ENCODE data around the gene PIGP.
"Not testable (repeated sequence)": the region's sequence is repeated elsewhere in the genome, so short reads cannot be mapped to it uniquely, and the experiment has no call there.

PIGP gene

DNA sequence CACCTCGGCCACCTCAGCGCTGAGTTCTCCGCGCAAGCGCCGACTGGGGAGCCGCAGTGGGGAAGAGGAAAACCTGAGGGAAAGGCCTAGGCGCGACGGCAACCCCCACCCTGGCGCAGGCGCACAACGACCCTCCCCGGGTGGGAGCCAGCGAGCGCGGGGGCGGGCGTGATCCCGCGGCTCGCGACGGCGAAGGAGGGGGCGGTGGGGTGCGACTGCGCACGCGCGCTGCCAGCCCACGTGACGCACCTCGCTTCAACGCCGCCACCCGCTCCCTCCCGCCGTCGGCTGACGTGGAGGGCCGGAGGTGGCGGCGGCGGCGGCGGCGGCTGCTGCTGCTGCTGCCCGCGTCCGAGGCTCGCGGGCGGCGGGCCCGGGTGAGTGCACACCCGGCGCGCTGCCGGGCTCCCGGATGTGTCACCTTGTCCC lies at the start of gene PIGP, which contains the start of gene TTC3:
Gene PIGP (minus strand): TSS at position 84 of the 429 bp plus-strand sequence. CDS start 556 bp downstream, outside the sequence.
Gene TTC3 (plus strand): TSS at position 267 of the 429 bp plus-strand sequence. CDS start 14,004 bp downstream, outside the sequence.
- DNase-seq (ENCODE audit: low read depth) = peak; percentile 97

DNA sequence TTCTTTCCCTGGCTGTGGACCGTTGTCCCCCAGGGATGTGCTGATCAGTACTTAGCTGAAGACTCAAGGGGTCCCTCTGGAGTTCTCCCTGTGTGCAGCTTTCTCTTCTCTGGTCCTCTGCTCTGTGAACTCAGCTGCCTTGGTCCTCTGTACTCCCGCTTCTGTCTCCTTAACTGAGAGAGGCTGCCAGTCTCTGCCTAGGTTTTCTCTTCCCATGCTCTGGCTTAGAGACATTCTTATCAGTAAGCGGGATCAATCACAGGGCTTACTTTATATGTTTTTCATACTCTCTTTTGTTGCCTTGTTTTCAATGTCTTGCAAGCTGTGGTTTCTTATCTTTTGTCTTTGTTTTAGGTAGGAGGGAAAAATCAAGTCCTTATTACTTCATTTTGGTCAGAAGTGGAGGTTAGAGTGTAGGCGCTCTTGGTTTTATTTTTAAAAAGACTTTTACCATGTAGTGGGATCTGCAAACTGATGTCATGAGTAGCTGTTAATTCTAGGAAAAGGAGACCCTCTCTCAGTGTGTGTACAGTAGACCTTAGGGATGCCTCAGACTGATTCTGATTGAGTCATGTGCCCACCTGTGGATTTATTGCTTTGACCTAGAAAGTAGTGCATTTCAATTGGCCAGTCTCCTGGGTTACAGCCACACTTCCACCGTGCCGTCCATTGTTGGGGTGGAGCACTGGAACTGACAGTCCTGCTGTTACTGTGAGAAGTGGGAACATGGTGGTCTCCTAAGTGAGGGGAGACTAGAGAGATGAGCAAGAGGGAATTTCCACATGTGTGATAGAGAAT lies 46.7 kb upstream of the PIGP start:
- no peak for DNase-seq (ENCODE audit: low read depth)

DNA sequence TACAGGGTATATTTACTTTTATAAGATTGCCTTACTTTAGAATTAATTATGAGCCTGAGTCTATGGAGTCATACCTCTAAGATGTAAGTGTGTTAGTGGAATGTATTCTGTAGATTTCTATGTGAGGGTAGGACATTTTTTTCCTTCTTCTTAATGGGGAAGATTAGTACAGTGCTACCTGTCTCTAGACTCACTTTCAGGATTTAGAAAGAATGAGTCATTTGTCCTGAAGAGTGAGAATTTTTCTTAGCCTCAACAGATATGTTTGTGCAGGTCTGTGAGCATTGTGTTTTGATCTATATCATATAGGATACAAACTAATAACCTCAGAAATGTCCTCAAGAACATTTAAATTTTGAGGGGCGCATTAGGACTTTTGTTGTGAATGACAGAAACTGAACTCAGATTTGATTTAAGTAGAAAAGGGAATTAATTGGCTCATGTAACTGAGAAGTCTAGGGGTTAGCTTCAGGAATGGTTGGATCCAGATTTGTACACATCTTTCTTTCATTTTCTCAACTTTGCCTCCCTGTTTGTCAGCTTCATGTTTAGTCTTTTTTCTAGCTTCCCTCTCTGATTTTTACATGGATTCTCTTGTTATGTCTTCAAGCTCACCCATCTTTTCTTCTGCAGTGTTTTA lies 45.4 kb upstream of the PIGP start:
- DNase-seq (ENCODE audit: low read depth) = no peak

DNA sequence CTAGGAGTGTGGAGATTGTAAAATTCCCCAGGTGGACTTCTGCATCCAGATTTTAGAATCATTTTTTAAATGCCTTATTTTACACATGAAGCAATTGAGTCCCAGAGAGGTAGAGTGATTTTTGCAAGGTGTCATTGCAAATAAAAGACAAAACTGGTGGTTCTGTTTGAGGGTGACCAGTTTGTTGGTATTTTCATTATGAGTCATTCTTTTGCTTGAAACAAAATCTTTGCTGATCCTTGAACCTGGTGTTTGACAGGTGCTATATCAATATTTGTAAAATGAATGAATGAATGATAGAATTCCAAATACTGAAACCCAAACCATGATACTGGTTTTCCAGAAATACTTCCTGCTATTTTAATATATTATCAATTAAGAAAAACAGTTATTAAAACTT lies 44.3 kb upstream of the PIGP start:
- no peak for DNase-seq (ENCODE audit: low read depth)

DNA sequence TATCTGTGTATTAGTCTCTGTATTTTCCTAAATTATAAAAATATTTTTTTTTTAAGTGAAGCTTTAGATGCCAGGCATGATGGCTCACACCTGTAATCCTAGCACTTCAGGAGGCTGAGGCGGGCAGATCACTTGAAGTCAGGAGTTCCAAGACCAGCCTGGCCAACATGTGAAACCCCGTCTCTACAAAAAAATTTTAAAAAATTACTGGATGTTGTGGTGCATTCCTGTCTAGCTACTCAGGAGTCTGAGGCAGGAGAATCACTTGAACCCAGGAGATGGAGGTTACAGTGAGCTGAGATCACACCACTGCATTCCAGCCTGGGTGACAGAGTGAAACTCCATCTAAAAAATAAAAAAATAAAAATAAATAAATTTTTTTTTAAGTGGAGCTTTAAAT lies 43.6 kb upstream of the PIGP start:
- DNase-seq (ENCODE audit: low read depth) = not testable (repeated sequence)

DNA sequence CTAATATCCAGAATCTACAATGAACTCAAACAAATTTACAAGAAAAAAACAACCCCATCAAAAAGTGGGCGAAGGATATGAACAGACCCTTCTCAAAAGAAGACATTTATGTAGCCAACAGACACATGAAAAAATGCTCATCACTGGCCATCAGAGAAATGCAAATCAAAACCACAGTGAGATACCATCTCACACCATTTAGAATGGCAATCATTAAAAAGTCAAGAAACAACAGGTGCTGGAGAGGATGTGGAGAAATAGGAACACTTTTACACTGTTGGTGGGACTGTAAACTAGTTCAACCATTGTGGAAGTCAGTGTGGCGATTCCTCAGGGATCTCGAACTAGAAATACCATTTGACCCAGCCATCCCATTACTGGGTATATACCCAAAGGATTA lies 41.4 kb upstream of the PIGP start:
- DNase-seq (ENCODE audit: low read depth) = not testable (repeated sequence)

DNA sequence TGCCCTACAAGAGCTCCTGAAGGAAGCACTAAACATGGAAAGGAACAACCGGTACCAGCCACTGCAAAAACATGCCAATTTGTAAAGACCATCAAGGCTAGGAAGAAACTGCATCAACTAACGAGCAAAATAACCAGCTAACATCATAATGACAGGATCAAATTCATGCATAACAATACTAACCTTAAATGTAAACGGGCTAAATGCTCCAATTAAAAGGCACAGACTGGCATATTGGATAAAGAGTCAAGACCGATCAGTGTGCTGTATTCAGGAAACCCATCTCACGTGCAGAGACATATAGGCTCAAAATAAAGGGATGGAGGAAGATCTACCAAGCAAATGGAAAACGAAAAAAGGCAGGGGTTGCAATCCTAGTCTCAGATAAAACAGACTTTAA lies 38.2 kb upstream of the PIGP start:
- not testable (repeated sequence) for DNase-seq (ENCODE audit: low read depth)

DNA sequence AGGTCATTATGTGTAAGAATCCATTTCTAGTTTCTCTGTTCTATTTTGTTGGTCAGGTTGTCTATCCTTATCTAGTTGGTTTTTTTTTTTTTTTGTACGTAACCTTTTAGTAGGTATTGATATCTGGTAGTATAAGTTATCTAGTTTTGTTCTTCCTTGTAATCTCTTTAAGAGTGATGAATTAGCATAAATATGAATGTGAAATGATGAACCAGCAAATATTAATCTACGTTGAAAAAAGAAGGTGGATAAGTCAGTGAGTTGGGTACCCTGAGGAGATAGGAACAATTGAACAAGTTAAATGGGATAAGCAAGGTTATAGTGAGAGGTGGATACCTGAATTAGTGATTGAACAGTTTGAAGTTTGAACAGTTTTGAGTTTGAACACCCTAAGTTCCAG lies 34.1 kb upstream of the PIGP start:
- DNase-seq (ENCODE audit: low read depth) = no peak

DNA sequence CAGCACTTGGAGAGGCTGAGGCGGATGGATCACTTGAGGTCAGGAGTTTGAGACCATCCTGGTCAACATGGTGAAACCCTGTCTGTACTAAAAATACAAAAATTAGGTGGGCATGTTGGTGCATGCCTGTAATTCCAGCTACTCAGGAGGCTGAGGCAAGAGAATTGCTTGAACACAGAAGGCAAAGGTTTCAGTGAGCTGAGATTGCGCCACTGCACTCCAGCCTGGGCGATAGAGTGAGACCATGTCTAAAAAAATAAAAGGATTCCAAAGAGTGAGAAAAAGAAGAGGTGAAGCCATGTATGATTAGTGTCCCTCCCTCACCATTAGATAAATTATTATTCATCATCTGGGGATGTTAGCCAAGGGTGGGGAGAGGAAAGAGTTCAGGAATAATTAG lies 29.9 kb upstream of the PIGP start:
- DNase-seq (ENCODE audit: low read depth) = not testable (repeated sequence)

DNA sequence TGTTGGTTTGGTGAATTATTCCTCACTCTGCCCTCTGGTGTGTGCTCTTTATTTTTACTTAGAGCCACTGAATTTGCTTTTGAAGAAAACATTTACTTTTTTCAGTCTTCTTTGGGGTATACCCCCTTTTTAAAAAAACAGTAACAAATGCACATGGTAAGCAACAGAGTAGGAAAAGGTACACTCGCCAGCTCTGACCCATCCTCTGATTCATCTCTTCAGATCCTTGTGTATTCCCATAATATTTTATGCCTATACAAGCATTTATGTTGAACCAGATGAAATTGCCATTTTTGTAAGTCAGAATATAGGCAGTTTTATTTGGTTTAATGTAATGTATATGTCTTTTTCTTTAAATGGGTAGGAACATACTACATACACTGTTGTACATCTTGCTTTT lies 28.5 kb upstream of the PIGP start:
- no peak for DNase-seq (ENCODE audit: low read depth)

DNA sequence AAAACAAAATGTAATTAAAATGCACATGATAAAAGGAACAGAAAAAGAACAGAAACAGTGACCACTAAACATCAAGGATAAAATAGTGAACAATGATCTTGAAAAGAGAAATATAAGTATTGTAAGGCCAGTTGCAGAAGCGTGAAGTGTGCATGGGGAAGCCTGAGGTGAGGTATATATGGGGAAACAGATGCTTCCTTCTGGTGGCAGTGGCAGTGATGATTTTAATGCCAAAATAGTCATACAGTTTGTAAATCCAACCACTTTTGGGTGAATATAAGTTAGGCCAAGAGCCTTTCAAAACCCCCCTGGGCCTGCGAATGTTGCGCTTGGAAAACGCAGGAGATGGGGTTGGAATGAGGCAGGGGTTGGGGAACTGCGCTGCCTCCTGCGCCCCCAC lies 27.4 kb upstream of the PIGP start:
- no peak for DNase-seq (ENCODE audit: low read depth)

DNA sequence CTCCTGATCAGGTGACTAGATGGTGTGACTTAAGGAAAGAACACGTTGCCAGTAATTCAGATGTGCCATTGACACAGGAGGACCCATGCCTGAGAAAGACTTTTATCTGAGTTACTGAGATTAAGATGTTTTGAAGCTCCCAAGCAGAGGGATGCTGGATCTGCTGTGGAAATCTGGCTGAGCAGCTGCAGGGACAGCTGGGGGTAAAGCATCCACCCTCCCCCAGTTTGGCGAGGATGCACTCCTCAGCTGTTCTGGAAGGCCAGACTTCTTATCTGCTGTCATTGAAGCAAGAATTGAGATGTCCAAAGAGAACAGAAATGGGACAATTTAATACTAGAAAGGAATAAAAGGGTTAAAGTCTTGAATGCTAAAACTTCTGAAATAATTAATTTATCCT lies 25.9 kb upstream of the PIGP start:
- no peak for DNase-seq (ENCODE audit: low read depth)

DNA sequence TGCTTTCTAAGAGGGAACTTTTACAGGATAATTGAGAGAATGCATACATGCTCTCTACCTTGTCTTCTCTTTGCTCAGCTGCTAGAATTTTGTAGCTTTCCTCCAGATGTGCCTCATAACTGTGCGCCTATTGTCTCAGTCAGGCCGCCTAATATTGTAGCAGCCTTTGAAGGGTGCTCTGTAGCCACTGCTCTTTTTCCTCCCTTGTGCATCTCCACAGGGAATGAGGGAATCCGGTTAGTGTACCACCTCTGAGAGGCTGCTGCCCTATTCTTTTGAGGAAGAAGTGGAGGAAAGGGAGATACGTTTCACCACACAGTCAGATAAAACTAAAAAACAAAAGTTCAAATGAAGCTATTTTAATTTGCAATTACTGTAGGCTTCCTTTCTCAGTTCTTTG lies 22.9 kb upstream of the PIGP start:
- DNase-seq (ENCODE audit: low read depth) = no peak

DNA sequence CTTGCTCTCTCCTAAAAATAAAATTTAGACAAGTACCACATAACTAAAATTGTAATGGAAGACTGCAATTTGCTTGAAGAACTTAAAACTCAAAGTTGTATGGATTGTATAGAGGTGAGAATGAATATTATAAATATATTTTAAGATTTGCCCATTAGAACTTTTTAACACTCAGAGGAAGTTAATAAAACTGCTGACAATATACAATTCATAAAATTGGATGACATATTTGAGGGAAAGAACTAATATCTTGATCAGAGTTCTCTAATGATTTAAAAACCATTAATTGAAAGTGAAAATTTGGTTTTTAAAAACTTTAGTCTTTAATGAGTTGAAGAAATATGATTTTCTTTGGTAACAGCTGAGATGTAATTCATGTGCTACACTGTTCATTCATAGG lies 21.1 kb upstream of the PIGP start:
- no peak for DNase-seq (ENCODE audit: low read depth)

DNA sequence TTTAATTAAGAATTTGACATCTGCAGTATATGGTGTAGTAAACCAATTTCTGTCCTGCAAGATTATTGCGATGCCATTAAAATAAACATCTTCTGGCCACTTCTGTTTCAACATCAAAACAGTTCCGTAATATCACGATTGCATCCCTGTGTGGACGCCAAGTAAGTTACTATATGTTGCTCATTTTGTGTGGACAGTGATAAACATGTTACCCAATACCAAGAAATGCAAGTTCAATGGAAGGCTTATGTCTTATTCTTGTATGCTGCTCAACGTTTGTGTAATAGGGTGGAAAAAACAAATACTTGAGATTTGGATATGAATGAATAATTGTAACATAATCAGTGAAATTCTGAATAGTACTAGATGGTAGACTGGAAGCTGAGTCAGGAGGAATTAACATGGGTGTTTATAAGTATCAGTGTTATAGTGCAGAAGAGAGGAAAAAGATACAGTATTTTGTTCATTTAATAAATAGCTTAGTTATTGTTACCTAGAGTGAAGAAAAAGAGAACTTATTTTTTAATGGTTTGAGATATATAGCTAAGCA lies 15.4 kb upstream of the PIGP start:
- DNase-seq (ENCODE audit: low read depth) = no peak

DNA sequence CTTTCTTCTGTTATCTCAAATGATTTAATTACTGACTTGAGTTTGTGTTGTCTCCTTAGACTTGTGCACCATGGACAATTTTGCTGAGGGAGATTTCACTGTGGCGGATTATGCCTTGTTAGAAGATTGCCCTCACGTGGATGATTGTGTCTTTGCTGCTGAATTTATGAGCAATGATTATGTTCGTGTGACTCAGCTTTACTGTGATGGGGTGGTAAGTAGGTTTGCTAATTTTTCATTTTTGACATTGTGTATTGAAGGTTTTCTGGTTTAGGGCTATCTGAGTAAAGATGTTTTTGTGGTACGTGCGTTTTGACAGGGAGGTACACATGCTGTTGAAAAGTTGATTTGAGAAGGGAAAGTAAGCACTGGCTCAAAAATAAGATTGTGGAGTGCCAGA lies 14.3 kb upstream of the PIGP start:
- DNase-seq (ENCODE audit: low read depth) = no peak

DNA sequence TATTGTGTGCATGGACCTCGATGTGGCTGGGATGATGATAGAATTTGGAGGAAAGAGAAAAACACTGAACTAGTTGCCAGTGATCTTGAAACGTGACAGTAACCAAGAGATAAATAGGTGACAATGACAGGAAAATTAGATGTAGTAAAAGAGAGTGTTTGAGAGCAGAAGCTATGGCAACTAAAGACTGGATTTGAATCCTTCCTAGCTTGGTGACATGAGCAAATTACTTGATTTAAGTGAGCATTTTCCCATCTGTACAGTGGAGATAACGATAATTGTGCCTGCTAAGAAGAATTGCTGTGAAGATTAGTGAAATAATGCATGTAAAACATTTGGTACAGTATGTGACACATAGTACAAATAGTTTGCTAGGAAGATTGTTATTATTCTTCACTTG lies 12.9 kb upstream of the PIGP start:
- DNase-seq (ENCODE audit: low read depth) = no peak

DNA sequence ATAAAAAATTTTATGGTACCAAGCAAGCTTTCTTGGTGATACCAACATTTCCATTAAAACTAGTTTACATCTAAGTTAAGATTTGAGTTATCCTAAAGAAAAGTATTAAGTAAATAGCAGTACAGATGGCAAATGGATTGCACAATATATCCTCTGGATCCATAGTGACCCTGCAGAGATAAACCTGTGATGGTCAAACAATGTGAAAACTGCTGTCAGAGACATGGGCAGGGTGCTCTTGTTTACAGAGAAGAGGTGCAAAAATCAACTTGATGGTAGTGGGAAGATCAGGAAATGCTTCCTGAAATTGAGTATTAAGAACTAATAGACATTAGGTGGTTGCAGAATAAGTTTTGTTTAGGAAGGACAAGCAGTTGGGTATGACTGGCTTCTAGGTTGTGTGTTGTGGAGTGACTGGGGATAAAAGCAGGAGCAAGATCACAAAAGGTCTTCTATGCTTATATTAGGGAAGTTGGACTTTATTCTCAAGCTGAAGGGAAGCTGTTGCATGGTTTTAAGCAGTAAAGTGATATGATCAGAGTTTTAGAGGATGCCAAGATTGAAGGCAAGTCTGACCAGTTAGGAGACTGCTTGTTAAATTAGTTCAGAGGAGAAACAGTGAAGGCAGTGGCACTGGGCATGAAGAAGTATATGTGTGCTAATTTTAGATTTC lies 10.1 kb upstream of the PIGP start:
- no peak for DNase-seq (ENCODE audit: low read depth)

DNA sequence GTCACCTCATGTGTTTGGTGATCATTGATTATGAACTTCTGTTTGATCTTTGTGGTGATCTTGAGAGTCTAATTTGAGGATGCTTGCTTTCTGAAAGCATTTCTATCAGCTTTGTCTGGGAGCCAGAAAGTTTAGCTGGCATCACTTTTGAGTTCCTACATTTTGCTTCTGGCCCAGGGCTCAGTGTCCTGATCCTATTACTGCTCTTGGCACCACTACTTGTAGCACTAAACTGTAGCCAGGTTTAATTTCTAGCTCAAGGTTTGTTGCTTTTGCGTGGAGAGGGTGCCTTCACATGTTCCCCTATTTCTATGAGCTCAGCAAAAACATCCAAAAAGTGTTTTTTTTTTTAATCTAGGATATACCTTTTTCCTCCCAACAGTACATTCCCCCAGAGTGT lies 9.5 kb upstream of the PIGP start:
- no peak for DNase-seq (ENCODE audit: low read depth)

DNA sequence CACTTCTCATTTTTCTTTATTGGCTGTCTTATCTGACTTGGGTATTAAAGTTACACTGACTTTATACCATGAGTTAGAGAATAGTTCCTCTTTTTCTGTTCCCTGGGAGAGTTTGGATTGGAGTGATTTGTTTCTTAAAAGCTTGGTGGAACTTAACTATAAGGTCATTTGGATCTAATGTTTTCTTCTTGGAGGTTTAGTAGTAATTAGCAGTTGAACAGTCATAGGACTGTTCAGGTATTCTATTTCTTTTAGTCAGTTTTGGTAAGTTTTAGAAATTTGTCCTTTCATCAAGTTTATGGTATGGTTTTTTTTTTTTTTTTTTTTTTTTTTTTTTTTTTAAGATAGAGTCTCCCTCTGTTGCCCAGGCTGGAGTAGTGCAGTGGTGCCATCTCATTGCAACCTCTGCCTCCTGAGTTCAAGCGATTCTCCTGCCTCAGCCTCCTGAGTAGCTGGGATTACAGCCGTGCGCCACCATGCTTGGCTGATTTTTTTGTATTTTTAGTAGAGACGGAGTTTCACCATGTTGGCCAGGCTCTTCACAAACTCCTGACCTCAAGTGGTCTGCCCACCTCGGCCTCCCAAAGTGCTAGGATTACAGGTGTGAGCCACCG lies 6.4 kb upstream of the PIGP start:
- no peak for DNase-seq (ENCODE audit: low read depth)

DNA sequence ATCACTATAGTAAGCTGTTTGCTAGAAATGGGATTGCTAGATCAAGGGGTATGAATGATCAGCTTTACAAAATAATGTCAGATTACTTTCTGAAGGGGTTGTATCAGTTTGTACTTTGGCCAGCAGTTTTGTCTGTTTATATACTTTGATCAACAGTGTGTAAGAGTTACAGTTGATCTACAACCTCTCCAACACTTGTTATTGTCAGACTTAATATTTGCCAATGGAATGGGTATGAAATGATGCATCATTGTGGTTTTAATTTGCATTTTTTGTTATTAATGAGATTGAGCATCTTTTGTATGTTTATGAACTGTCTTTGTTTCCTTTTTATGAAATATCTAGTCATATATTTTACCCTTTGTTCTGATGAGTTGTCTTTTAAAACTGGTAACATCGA lies 4.5 kb upstream of the PIGP start:
- DNase-seq (ENCODE audit: low read depth) = no peak

DNA sequence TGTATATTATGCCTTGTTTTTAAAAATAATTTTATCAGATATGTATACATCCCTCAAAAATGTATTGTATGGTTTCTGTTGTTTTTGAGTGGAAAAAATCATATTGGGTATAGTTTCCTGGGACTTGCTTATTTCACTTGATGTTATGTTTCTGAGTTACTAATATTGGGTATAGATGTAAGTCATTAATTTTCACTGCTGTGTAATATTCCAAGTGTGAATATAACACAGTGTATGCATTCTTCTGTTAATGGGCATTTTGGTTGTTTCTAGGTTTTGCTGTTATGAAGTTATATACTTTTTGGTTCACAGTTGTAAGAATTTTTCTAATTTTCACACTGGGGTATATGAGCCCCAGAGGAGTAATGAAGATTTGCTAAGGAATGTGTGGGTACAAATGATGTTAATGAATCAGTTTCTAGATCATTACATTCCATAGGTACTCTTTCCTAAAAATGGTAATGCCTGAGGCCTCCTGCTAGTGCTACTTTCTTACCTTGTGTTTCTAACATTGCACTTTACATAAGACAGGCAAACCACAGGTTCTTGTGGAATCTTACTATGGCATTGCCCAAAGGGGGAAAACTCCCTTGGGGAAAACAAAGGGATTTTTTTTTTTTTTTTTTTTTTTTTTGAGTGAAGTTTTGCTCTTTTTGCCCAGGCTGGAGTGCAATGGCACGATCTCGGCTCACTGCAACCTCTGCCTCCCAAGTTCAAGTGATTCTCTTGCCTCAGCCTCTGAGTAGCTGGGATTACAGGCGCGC lies 3.4 kb upstream of the PIGP start:
- DNase-seq (ENCODE audit: low read depth) = no peak
